HepG2 (cell line): ENCODE measurements around the gene TXNRD2. TPM values are rescaled to one million over a fixed set of nuclear protein-coding genes. Genes with fewer than 3 reads are reported as not detected.

Source experiments
- ARNTL ChIP-seq: sonication (generic); formaldehyde crosslinking; IDR thresholded peaks from 2 replicates; pipeline ENCODE4 v1.4.0; 2020; ENCODE audit warnings: mild to moderate bottlenecking, missing genetic modification reagents
- FLYWCH1 ChIP-seq: sonication (generic); formaldehyde crosslinking; IDR thresholded peaks from 2 replicates; pipeline ENCODE4 v1.8.1; 2023; ENCODE audit warnings: mild to moderate bottlenecking, missing genetic modification reagents
- HHEX ChIP-seq: IDR thresholded peaks from 2 replicates; pipeline ENCODE4 v1.6.1; 2016; ENCODE audit warnings: control low read depth
- MZF1 ChIP-seq: sonication (generic); formaldehyde crosslinking; IDR thresholded peaks from 2 replicates; pipeline ENCODE4 v1.8.1; 2023; ENCODE audit warnings: mild to moderate bottlenecking, missing genetic modification reagents, borderline replicate concordance
- PATZ1 ChIP-seq: sonication (generic); formaldehyde crosslinking; IDR thresholded peaks from 2 replicates; pipeline ENCODE4 v1.4.0; 2020; ENCODE audit warnings: missing genetic modification reagents
- PRDM4 ChIP-seq: sonication (generic); formaldehyde crosslinking; IDR thresholded peaks from 2 replicates; pipeline ENCODE4 v1.9.0; 2021; ENCODE audit warnings: missing genetic modification reagents, borderline replicate concordance
- SAFB2 ChIP-seq: sonication (generic); formaldehyde crosslinking; IDR thresholded peaks from 2 replicates; pipeline ENCODE4 v1.5.1; 2020; ENCODE audit warnings: missing genetic modification reagents, low read depth, mild to moderate bottlenecking, borderline replicate concordance
- SIN3B ChIP-seq: fragments of 150-350 bp; IDR thresholded peaks from 2 replicates; pipeline ENCODE4 v1.6.1; 2014; ENCODE audit warnings: low read length
- SRF ChIP-seq: IDR thresholded peaks from 2 replicates; pipeline ENCODE4 v1.6.1; 2011; ENCODE audit warnings: mild to moderate bottlenecking, low read depth, low read length, moderate library complexity
- TBX2 ChIP-seq: sonication (generic); formaldehyde crosslinking; IDR thresholded peaks from 2 replicates; pipeline ENCODE4 v1.5.0; 2020; ENCODE audit warnings: missing genetic modification reagents, mild to moderate bottlenecking, borderline replicate concordance
- XBP1 ChIP-seq: sonication (generic); formaldehyde crosslinking; IDR thresholded peaks from 2 replicates; pipeline ENCODE4 v1.5.0; 2020; ENCODE audit warnings: missing genetic modification reagents
- ZEB1 ChIP-seq: IDR thresholded peaks from 2 replicates; pipeline ENCODE4 v1.6.1; 2012; ENCODE audit warnings: mild to moderate bottlenecking, low read depth, inconsistent platforms; ENCODE audit not compliant: insufficient replicate concordance
- ZFP36L1 ChIP-seq: sonication (generic); formaldehyde crosslinking; IDR thresholded peaks from 2 replicates; pipeline ENCODE4 v1.8.0; 2022; ENCODE audit warnings: mild to moderate bottlenecking, missing genetic modification reagents, moderate library complexity
- ZNF234 ChIP-seq: sonication (generic); formaldehyde crosslinking; conservative IDR thresholded peaks from 2 replicates; pipeline ENCODE4 v1.5.1; 2020; ENCODE audit warnings: mild to moderate bottlenecking, missing genetic modification reagents
- ZNF414 ChIP-seq: sonication (generic); formaldehyde crosslinking; IDR thresholded peaks from 2 replicates; pipeline ENCODE4 v1.5.0; 2020; ENCODE audit warnings: missing genetic modification reagents
- ZNF549 ChIP-seq: sonication (generic); formaldehyde crosslinking; IDR thresholded peaks from 2 replicates; pipeline ENCODE4 v1.5.0; 2020; ENCODE audit warnings: missing genetic modification reagents
- ZNF569 ChIP-seq: sonication (generic); formaldehyde crosslinking; IDR thresholded peaks from 2 replicates; pipeline ENCODE4 v1.5.0; 2020; ENCODE audit warnings: mild to moderate bottlenecking, missing genetic modification reagents, moderate library complexity, borderline replicate concordance
- ZNF770 ChIP-seq: sonication (generic); formaldehyde crosslinking; IDR thresholded peaks from 2 replicates; pipeline ENCODE4 v1.5.0; 2020; ENCODE audit warnings: mild to moderate bottlenecking, missing genetic modification reagents
- ZNF773 ChIP-seq: sonication (generic); formaldehyde crosslinking; IDR thresholded peaks from 2 replicates; pipeline ENCODE4 v1.4.0; 2020; ENCODE audit warnings: missing genetic modification reagents, borderline replicate concordance
- ZUFSP ChIP-seq: sonication (generic); formaldehyde crosslinking; IDR thresholded peaks from 2 replicates; pipeline ENCODE4 v1.9.0; 2021; ENCODE audit warnings: missing genetic modification reagents, mild to moderate bottlenecking, borderline replicate concordance
- polyA plus RNA-seq, 8 experiments: library from polyadenylated mRNA; depleted of rRNA in 3 of 8; stranded (reverse) in 7 of 8; unstranded in 1 of 8; fragments of >200 nt; fragmentation: Illumina TruSeq in 4 of 8; extraction: Trizol in 4 of 8; gene quantifications; 2 replicates each; pipeline versions ENCODE4 v1.2.1 to v1.2.3, GENCODE V29; 2011 to 2016; ENCODE audit warnings: low read depth in 4 of 8, missing spikeins in 1 of 8, mixed read lengths in 1 of 8; ENCODE audit not compliant: insufficient read depth in 1 of 8
- total RNA-seq, 5 experiments: library from RNA; depleted of rRNA; stranded (reverse); fragments of >200 nt; fragmentation: Illumina TruSeq; extraction: Trizol; gene quantifications; 2 replicates each; pipeline ENCODE4 v1.2.3, GENCODE V29; 2016; ENCODE audit warnings: low read depth in 1 of 5

Gene TXNRD2
- total and polyA plus RNA-seq, 2 of the 13 experiments (the other 11 are each of a cell fraction or from before 2014, with no cell fraction given): 17.5 to 18.6 TPM

- TF ChIP-seq ZNF770 (CRISPR knock-in tag) (no peak; the same call in 1 of the 2 replicates), ZUFSP (CRISPR knock-in tag) (no peak), ZNF414 (CRISPR knock-in tag) (peak; percentile 25; the same call in 1 of the 2 replicates), XBP1 (no peak), HHEX (CRISPR knock-in tag) (no peak), TBX2 (CRISPR knock-in tag) (peak; percentile 67; the same call in 1 of the 2 replicates), ZNF549 (CRISPR knock-in tag) (no peak), ZEB1 (no peak), SIN3B (no peak), ARNTL (CRISPR knock-in tag) (0 out of 2 replicates have a peak, but pooled peaks have one; percentile 16), PRDM4 (CRISPR knock-in tag) (no peak), MZF1 (CRISPR knock-in tag) (0 out of 2 replicates have a peak, but pooled peaks have one; percentile 23), SRF (no peak), ZNF569 (no peak), ZFP36L1 (CRISPR knock-in tag) (peak; percentile 70; the same call in 1 of the 2 replicates), ZNF773 (no peak), SAFB2 (CRISPR knock-in tag) (peak; percentile 48; the same call in 1 of the 2 replicates), PATZ1 (CRISPR knock-in tag) (peak; percentile 61), ZNF234 (CRISPR knock-in tag) (no peak), FLYWCH1 (CRISPR knock-in tag) (no peak)
Observed at GRCh38 chr22:19970479-19971275, 29.1 kb upstream of the TXNRD2 start (continued).
